OCI-LY3 (cell line): Measurements from ENCODE around the gene RAE1.
"Not testable (repeated sequence)": the region's sequence is repeated elsewhere in the genome, so short reads cannot be mapped to it uniquely, and the experiment has no call there.

ENCODE experiments used
- EZH2phosphoT487 ChIP-seq: fragments of 200-600 bp; shearing (Covaris generic); IDR thresholded peaks from 2 replicates; pipeline ENCODE4 v1.6.1; 2018; ENCODE audit warnings: antibody characterized with exemption, mixed run types, low read depth
- TF ChIP-seq, protein P1 (sequence below): fragments of 200-600, 300-600 bp; sonication (generic); IDR thresholded peaks from 2 replicates; pipeline ENCODE4 v1.5.1; 2014; ENCODE audit warnings: antibody characterized with exemption, low read length, low read depth

DNA sequence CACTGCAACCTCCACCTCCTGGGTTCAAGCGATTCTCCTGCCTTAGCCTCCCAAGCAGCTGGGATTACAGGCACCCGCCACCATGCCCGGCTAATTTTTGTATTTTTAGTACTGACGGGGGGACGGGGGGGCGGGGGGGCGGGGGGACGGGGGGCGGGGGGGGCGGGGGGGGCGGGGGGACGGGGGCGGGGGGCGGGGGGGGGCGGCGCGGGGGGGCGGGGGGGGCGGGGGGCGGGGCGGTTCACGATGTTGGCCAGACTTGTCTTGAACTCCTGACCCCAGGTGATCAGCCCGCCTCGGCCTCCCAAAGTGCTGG lies 371 bp upstream of the RAE1 start:
- TF ChIP-seq, protein P1, sequence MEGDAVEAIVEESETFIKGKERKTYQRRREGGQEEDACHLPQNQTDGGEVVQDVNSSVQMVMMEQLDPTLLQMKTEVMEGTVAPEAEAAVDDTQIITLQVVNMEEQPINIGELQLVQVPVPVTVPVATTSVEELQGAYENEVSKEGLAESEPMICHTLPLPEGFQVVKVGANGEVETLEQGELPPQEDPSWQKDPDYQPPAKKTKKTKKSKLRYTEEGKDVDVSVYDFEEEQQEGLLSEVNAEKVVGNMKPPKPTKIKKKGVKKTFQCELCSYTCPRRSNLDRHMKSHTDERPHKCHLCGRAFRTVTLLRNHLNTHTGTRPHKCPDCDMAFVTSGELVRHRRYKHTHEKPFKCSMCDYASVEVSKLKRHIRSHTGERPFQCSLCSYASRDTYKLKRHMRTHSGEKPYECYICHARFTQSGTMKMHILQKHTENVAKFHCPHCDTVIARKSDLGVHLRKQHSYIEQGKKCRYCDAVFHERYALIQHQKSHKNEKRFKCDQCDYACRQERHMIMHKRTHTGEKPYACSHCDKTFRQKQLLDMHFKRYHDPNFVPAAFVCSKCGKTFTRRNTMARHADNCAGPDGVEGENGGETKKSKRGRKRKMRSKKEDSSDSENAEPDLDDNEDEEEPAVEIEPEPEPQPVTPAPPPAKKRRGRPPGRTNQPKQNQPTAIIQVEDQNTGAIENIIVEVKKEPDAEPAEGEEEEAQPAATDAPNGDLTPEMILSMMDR, result not testable (repeated sequence)
- TF ChIP-seq EZH2phosphoT487, result not testable (repeated sequence)
